ENCODE data around the gene DDR2.

DNA sequence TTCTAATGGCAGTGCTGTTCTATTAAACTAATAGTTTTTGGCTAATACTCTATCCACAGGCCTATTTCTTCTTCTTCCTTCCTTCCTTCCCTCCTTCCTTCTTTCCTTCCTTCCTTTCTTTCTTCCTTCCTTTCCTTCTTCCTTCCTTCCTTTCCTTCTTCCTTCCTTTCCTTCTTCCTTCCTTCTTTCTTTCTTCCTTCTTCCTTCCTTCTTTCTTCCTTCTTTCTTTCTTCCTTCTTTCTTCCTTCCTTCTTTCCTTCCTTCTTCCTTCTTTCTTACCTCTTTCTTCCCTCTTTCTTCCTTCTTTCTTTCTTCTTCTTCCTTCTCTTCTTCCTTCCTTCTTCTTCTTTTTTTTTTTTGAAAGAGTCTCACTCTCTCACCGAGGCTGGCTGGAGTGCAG, 197.0 kb downstream of the DDR2 start:
- TF ChIP-seq POLR2AphosphoS5 (IDR thresholded peaks at IDR 0.05; ENCODE audit: low read depth, low read length) (no peak), POLR2A (IDR thresholded peaks at IDR 0.05; ENCODE audit: low read depth, low read length) (no peak), SPI1 (IDR thresholded peaks at IDR 0.05; ENCODE audit: low read depth, low read length) (no peak)

All from GM12891 (cell line).